HCT116 (cell line): ENCODE measurements around the gene DACT3. TPM values are rescaled to one million over a fixed set of nuclear protein-coding genes. Genes with fewer than 3 reads are reported as not detected.

Experiments
- ATAC-seq: fragments of 200-7000 bp; cut with Tn5 transposase; 2 replicates; pipeline ENCODE4 v1.9.1; 2020; ENCODE audit warnings: mild to moderate bottlenecking, moderate library complexity
- BruUV-seq: library from RNA; stranded (reverse); fragments of 400-500 nt; replicated peaks from 2 replicates; lab custom pipeline; 2021; lab: Mats Ljungman, UMichigan
- CTCF ChIA-PET: fragments of 300-600 bp; sonication (Branson Sonifier 250); formaldehyde crosslinking; loops from one replicate; lab custom pipeline; 2021; ENCODE audit warnings: antibody characterized with exemption; lab: Charles Lee
- POLR2A ChIA-PET: fragments of 300-600, 350-600 bp; sonication (Branson Sonifier 250); formaldehyde crosslinking; loops from one replicate; lab custom pipeline; 2021; ENCODE audit warnings: antibody characterized with exemption; lab: Charles Lee
- RAD21 ChIA-PET, 2 experiments: fragments of 300-600 bp; sonication (Branson Sonifier 250); formaldehyde crosslinking; loops; one replicate each; lab custom pipeline; 2023; ENCODE audit warnings: low total read pairs in 2 of 2; ENCODE audit not compliant: uncharacterized antibody in 2 of 2, unreplicated experiment in 2 of 2, low non-redundant PET in 1 of 2; lab: Charles Lee
- DNase-seq: peaks from one replicate; pipeline ENCODE4 v3.0.0-alpha.2; 2010; ENCODE audit warnings: low read depth, low spot score
- H2AFZ ChIP-seq: fragments of 200-600 bp; shearing (Covaris generic), sonication (generic); 2 replicates; pipeline ENCODE4 v1.6.1; 2017; ENCODE audit warnings: low read depth, mixed run types, mixed read lengths, antibody characterized with exemption, low read length; ENCODE audit not compliant: poor library complexity, severe bottlenecking
- H3K27ac ChIP-seq: 2 replicates; pipeline ENCODE4 v1.5.1; 2012; ENCODE audit warnings: low read depth, low read length
- H3K27me3 ChIP-seq: fragments of 200-600 bp; sonication (generic); 2 replicates; pipeline ENCODE4 v1.6.1; 2016; ENCODE audit warnings: mixed run types, low read length, mixed read lengths; ENCODE audit not compliant: insufficient read depth
- H3K36me3 ChIP-seq, 2 experiments: fragments of 200-500 bp in 1 of 2; fragments of 200-600 bp in 1 of 2; sonication (Bioruptor generic) in 1 of 2; sonication (generic) in 1 of 2; 2 replicates each; pipeline versions ENCODE4 v1.5.1 to v1.6.1; 2014 to 2016; ENCODE audit warnings: low read length in 2 of 2, inconsistent platforms in 1 of 2, mixed read lengths in 1 of 2, mixed run types in 1 of 2; ENCODE audit not compliant: insufficient read depth in 2 of 2, control insufficient read depth in 1 of 2
- H3K4me1 ChIP-seq, 2 experiments: fragments of 200-600 bp in 1 of 2; sonication (generic) in 1 of 2; 2 replicates each; pipeline versions ENCODE4 v1.5.1 to v1.6.1; 2012 to 2017; ENCODE audit warnings: low read length in 2 of 2, inconsistent platforms in 1 of 2, mild to moderate bottlenecking in 1 of 2, mixed read lengths in 1 of 2, mixed run types in 1 of 2, moderate library complexity in 1 of 2; ENCODE audit not compliant: insufficient read depth in 2 of 2, control insufficient read depth in 1 of 2
- H3K4me2 ChIP-seq: fragments of 200-600 bp; sonication (generic); 2 replicates; pipeline ENCODE4 v1.6.1; 2017; ENCODE audit warnings: mixed run types, low read length, mixed read lengths
- H3K4me3 ChIP-seq, 2 experiments: fragments of 200-600 bp in 1 of 2; sonication (generic) in 1 of 2; replicated peaks in 1 of 2; 2 replicates each; pipeline ENCODE4 v1.5.1; 2011 to 2016; ENCODE audit warnings: low read length in 2 of 2, control low read depth in 1 of 2, low read depth in 1 of 2, mild to moderate bottlenecking in 1 of 2, mixed read lengths in 1 of 2, mixed run types in 1 of 2
- H3K79me2 ChIP-seq: fragments of 200-600 bp; sonication (generic); 2 replicates; pipeline ENCODE4 v1.6.1; 2017; ENCODE audit warnings: mild to moderate bottlenecking, mixed run types, low read length, moderate library complexity, mixed read lengths; ENCODE audit not compliant: insufficient read depth
- H3K9ac ChIP-seq: fragments of 200-600 bp; sonication (generic); 2 replicates; pipeline ENCODE4 v1.6.1; 2016; ENCODE audit warnings: low read length, mixed read lengths
- H3K9me2 ChIP-seq: fragments of 200-600 bp; sonication (generic), shearing (Covaris generic); 2 replicates; pipeline ENCODE4 v1.6.1; 2017; ENCODE audit warnings: mixed run types, mild to moderate bottlenecking, moderate library complexity; ENCODE audit not compliant: insufficient read depth
- H3K9me3 ChIP-seq, 2 experiments: fragments of 200-500 bp in 1 of 2; fragments of 200-600 bp in 1 of 2; sonication (Bioruptor generic) in 1 of 2; sonication (generic) in 1 of 2; 2 replicates each; pipeline ENCODE4 v1.6.1; 2014 to 2017; ENCODE audit warnings: low read length in 2 of 2, mixed read lengths in 2 of 2, inconsistent platforms in 1 of 2, low read depth in 1 of 2, mild to moderate bottlenecking in 1 of 2, mixed run types in 1 of 2, moderate library complexity in 1 of 2; ENCODE audit not compliant: control insufficient read depth in 1 of 2, insufficient read depth in 1 of 2
- H4K20me1 ChIP-seq: fragments of 200-600 bp; sonication (generic), shearing (Covaris generic); 2 replicates; pipeline ENCODE4 v1.6.1; 2017; ENCODE audit warnings: mixed run types, mild to moderate bottlenecking, moderate library complexity; ENCODE audit not compliant: insufficient read depth
- CBX3 ChIP-seq: IDR thresholded peaks from 2 replicates; pipeline ENCODE4 v1.6.1; 2012; ENCODE audit warnings: low read depth
- CEBPB ChIP-seq: IDR thresholded peaks from 2 replicates; pipeline ENCODE4 v1.6.1; 2012; ENCODE audit warnings: low read depth
- CTCF ChIP-seq, 3 experiments: fragments of 200-600 bp in 1 of 3; sonication (generic) in 1 of 3; IDR thresholded peaks in 2 of 3; conservative IDR thresholded peaks in 1 of 3; 2 replicates each; pipeline ENCODE4 v1.5.1; 2012 to 2017; ENCODE audit warnings: low read depth in 2 of 3, low read length in 2 of 3, antibody characterized with exemption in 1 of 3, borderline replicate concordance in 1 of 3, control low read depth in 1 of 3, mild to moderate bottlenecking in 1 of 3, mixed read lengths in 1 of 3, mixed run types in 1 of 3, moderate library complexity in 1 of 3; ENCODE audit not compliant: insufficient read depth in 1 of 3
- EGR1 ChIP-seq: IDR thresholded peaks from 2 replicates; pipeline ENCODE4 v1.6.1; 2012; ENCODE audit warnings: low read depth
- ELF1 ChIP-seq: IDR thresholded peaks from 2 replicates; pipeline ENCODE4 v1.6.1; 2012; ENCODE audit warnings: low read depth, borderline replicate concordance
- EZH2phosphoT487 ChIP-seq: fragments of 200-600 bp; IDR thresholded peaks from 2 replicates; pipeline ENCODE4 v1.6.1; 2018; ENCODE audit warnings: antibody characterized with exemption, borderline replicate concordance
- FOSL1 ChIP-seq: IDR thresholded peaks from 2 replicates; pipeline ENCODE4 v1.6.1; 2012; ENCODE audit warnings: low read depth
- JUND ChIP-seq: IDR thresholded peaks from 2 replicates; pipeline ENCODE4 v1.6.1; 2012
- RAD21 ChIP-seq: IDR thresholded peaks from 2 replicates; pipeline ENCODE4 v1.6.1; 2012; ENCODE audit warnings: low read depth, mild to moderate bottlenecking
- REST ChIP-seq: IDR thresholded peaks from 2 replicates; pipeline ENCODE4 v1.6.1; 2012; ENCODE audit warnings: low read depth
- SIN3A ChIP-seq: IDR thresholded peaks from 2 replicates; pipeline ENCODE4 v1.6.1; 2012; ENCODE audit warnings: low read depth
- SP1 ChIP-seq: IDR thresholded peaks from 2 replicates; pipeline ENCODE4 v1.6.1; 2012; ENCODE audit warnings: low read depth
- TCF7L2 ChIP-seq: IDR thresholded peaks from 2 replicates; pipeline ENCODE4 v1.7.0; 2011; ENCODE audit warnings: borderline replicate concordance, inconsistent platforms; ENCODE audit not compliant: insufficient read depth, insufficient read length; ENCODE audit errors: extremely low read depth
- YY1 ChIP-seq: IDR thresholded peaks from 2 replicates; pipeline ENCODE4 v1.6.1; 2011; ENCODE audit warnings: low read length, low read depth, moderate library complexity, mild to moderate bottlenecking; ENCODE audit not compliant: insufficient replicate concordance; ENCODE audit errors: extremely low read depth
- ZFX ChIP-seq: fragments of 450-650 bp; IDR thresholded peaks from 2 replicates; pipeline ENCODE4 v1.6.1; 2017
- ZNF274 ChIP-seq: fragments of 200-500 bp; sonication (Bioruptor generic); IDR thresholded peaks from 2 replicates; pipeline ENCODE4 v1.6.1; 2014; ENCODE audit warnings: mild to moderate bottlenecking, low read depth, low read length, inconsistent platforms
- intact Hi-C: fragments of 100-400 bp; cut with micrococcal nuclease; formaldehyde crosslinking; loops from 2 replicates; pipeline ENCODE4 v1.10.0; 2022
- total RNA-seq: library from RNA; stranded (reverse); gene quantifications from one replicate; pipeline ENCODE4 v1.2.1, GENCODE V29; 2021; ENCODE audit not compliant: unreplicated experiment
- TF ChIP-seq, protein P1 (sequence below): IDR thresholded peaks from 2 replicates; pipeline ENCODE4 v1.6.1; 2012
- TF ChIP-seq, protein P2 (sequence below): IDR thresholded peaks from 2 replicates; pipeline ENCODE4 v1.6.1; 2011; ENCODE audit warnings: mild to moderate bottlenecking, low read length, moderate library complexity; ENCODE audit not compliant: insufficient replicate concordance; ENCODE audit errors: extremely low read depth

DACT3 gene
- total RNA-seq, 1 experiment from 2014 or later = 2.0 TPM

GRCh38 chr19:46606681-46607447 is 54.1 kb downstream of the DACT3 start:
- Histone ChIP-seq H3K9me3 (no peaks in the 10 kb centered on the region), H3K27ac (no peak overlapping the region), H3K4me3 (no peak overlapping the region), H3K9ac (no peak overlapping the region), H2AFZ (no peak overlapping the region), H3K36me3 (peaks cover 36 to 37% of the 10 kb centered on the region in 2 experiments), H4K20me1 (no peaks in the 10 kb centered on the region), H3K79me2 (peaks cover 56% of the 10 kb centered on the region), H3K4me2 (no peak overlapping the region), H3K4me1 (peaks cover 14 to 19% of the 10 kb centered on the region in 2 experiments), H3K27me3 (no peaks in the 10 kb centered on the region), H3K9me2 (no peaks in the 10 kb centered on the region)
- no TSS peak for BruUV-seq
- ATAC-seq (no peak), DNase-seq (no peak)
- intact Hi-C loops = no loop called here
- CTCF ChIA-PET = interaction anchor here (1.6 kb wide), 1 partner anchor 10 kb away, joined by 4 read pairs; no protein-coding TSS in a partner anchor
- POLR2A ChIA-PET = no interaction called here
- RAD21 ChIA-PET = no interaction called here
- no peak for TF ChIP-seq CBX3
- no peak for TF ChIP-seq FOSL1
- no peak for TF ChIP-seq EGR1
- TF ChIP-seq ZNF274 = no peak
- TF ChIP-seq, protein P1, sequence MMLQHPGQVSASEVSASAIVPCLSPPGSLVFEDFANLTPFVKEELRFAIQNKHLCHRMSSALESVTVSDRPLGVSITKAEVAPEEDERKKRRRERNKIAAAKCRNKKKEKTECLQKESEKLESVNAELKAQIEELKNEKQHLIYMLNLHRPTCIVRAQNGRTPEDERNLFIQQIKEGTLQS = no peak
- TF ChIP-seq TCF7L2 = no peak
- no peak for TF ChIP-seq EZH2phosphoT487
- no peak for TF ChIP-seq ELF1
- TF ChIP-seq JUND = no peak
- TF ChIP-seq ZFX = no peak
- no peak for TF ChIP-seq YY1
- TF ChIP-seq CTCF (IDR thresholded peaks at IDR 0.05 in 2 of 3, conservative IDR thresholded peaks at IDR 0.05 in 1 of 3; ENCODE audit: borderline replicate concordance in 1 of 3, insufficient read depth in 1 of 3, low read depth in 2 of 3, low read length in 2 of 3) = no peak
- no peak for TF ChIP-seq CEBPB
- no peak for TF ChIP-seq SIN3A
- TF ChIP-seq RAD21 = no peak
- TF ChIP-seq SP1 = no peak
- no peak for TF ChIP-seq REST
- TF ChIP-seq, protein P2, sequence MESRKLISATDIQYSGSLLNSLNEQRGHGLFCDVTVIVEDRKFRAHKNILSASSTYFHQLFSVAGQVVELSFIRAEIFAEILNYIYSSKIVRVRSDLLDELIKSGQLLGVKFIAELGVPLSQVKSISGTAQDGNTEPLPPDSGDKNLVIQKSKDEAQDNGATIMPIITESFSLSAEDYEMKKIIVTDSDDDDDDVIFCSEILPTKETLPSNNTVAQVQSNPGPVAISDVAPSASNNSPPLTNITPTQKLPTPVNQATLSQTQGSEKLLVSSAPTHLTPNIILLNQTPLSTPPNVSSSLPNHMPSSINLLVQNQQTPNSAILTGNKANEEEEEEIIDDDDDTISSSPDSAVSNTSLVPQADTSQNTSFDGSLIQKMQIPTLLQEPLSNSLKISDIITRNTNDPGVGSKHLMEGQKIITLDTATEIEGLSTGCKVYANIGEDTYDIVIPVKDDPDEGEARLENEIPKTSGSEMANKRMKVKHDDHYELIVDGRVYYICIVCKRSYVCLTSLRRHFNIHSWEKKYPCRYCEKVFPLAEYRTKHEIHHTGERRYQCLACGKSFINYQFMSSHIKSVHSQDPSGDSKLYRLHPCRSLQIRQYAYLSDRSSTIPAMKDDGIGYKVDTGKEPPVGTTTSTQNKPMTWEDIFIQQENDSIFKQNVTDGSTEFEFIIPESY = no peak
